Stimulated activated CD8-positive, alpha-beta memory T cell treated with anti-CD3 and anti-CD28 coated beads, Interleukin-15, amount 100 ng/mL, for 1 hour (primary cell): Measurements from ENCODE around the gene SYNJ2.

Experiments used
- DNase-seq: peaks from one replicate; pipeline ENCODE4 v3.0.0-alpha.2; 2020; ENCODE audit warnings: low read depth

SYNJ2 gene

DNA sequence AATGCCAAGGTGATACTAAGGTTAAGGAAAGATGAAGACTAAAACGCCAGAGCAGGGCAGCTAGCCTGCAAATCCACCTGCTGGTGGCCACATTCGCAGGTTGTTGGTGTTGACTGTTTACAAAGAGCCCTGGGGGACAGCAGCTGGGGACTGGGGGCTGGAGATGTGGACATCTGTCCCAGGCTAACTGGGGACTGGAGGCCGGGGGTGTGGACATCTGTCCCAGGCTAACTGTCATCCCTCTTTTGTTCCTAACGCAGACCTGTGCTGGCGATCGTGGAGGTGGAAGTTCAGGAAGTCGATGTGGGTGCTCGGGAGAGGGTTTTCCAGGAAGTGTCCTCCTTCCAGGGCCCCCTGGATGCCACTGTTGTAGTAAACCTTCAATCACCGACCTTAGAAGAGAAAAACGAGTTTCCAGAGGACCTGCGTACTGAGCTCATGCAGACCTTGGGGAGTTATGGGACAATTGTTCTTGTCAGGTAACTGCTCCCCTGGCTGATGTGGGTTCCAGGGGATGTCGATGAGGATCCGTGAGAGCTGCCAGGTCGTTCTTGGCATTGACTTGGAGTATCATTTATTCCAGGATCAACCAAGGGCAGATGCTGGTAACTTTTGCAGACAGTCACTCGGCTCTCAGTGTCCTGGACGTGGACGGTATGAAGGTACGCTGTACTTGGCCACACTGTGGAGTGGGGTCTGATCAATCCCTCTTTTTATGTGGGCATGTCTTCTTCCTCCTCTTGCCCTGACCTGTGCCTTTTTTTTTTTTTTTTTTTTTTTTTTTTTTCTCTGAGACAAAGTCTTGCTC is 99.4 kb downstream of the SYNJ2 start:
- no peak for DNase-seq

DNA sequence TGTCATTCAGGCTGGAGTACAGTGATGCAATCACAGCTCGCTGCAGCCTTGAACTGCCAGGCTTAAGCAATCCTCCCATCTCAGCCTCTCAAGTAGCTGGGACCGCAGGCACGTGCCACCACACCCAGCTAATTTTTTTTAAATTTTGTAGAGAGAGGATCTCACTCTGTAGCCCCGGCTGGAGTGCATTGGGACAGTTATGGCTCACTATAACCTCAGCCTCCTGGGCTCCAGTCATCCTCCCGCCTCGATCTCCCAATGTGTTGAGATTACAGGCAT is 99.9 kb downstream of the SYNJ2 start:
- no peak for DNase-seq

DNA sequence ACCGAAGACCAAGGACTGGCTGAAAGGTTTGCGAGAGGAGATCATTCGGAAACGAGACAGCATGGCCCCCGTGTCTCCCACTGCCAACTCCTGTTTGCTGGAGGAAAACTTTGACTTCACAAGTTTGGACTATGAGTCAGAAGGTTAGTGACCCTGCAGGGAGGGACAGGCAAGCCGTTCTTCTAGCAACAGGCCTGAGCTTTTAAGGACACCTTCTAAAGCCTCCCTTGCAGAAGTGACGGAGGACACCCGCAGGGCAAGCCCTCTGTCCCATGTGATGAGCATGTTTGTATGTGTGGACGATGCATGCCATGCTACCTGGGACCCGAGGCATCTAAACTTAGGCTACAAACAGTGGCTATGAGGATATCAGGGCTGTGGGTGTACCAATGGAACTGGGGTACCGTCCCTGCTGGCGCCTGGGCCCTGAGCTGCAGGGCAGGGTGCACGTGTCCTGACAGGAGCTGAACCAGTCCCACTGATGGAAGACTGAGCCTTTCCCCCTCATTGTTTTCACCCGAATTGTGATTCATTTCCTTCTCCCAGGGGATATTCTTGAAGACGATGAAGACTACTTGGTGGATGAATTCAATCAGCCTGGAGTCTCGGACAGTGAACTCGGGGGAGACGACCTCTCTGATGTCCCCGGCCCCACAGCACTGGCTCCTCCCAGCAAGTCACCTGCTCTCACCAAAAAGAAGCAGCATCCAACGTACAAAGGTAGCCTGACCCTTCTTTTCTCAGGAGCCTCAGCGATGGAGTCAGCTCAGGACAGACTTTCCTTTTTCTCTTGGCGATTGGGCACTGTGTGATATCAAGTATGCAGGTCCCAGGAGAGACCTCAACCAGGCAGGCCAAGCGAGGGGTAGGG is 102.0 kb downstream of the SYNJ2 start:
- DNase-seq, result no peak

DNA sequence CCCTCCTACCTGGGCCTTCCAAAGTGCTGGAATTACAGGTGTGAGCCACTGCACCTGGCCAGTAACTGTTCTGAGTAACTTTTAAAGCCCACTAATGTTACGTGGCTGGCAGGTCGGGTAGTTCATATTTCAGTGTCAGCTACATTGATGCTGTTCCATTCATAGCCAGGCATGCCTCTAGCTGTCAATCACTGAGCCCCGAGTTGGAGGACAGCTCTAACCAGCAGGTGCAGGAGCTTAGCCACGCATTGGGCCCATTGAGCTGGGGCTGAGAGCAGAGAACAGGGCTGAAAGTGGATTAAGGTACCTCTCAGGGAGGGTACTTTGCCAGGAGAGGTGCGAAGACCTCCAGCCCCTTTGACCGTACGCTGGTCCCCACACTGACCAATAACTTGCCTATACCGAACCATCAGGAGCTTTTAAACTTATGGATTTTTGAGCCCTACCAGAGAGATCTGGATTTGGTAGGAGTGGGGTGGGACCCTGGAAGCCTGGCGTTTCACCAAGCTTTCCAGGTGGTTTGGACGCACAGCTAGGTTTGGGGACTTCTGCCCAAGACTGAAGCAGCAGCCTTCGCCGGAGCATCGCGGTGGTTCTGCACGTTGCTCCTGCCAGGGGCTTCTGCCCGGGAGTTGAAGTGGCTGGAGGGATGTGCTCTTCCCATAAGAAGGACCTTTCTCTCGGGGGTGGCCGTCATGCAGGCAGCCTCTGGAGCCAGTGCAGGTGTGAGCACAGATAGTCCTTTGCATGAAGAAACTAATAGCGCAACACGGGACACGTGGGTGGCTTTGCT is 103.8 kb downstream of the SYNJ2 start:
- DNase-seq, result no peak

DNA sequence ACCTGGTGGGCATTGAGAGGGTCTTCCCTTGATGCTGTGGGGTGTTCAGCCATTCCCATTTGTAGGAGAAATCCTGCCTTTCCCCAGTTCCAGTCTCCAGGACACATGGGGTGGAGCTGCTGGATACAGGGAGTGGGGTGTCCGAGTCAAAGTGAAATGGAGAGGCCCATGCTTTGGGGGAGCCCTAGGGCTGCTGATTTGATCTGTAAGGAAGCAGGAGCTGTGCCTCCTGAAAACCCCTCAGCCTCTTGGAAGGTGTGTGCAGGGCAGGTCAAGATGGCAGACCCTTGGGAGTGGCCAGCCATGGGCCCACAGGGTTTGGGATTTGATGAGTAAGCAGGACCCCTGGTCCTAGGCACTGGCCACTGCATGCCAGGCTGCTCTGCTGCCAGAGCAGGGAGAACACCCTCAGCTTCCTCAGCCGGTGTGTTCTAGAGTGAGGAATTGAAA is 104.4 kb downstream of the SYNJ2 start:
- no peak for DNase-seq

DNA sequence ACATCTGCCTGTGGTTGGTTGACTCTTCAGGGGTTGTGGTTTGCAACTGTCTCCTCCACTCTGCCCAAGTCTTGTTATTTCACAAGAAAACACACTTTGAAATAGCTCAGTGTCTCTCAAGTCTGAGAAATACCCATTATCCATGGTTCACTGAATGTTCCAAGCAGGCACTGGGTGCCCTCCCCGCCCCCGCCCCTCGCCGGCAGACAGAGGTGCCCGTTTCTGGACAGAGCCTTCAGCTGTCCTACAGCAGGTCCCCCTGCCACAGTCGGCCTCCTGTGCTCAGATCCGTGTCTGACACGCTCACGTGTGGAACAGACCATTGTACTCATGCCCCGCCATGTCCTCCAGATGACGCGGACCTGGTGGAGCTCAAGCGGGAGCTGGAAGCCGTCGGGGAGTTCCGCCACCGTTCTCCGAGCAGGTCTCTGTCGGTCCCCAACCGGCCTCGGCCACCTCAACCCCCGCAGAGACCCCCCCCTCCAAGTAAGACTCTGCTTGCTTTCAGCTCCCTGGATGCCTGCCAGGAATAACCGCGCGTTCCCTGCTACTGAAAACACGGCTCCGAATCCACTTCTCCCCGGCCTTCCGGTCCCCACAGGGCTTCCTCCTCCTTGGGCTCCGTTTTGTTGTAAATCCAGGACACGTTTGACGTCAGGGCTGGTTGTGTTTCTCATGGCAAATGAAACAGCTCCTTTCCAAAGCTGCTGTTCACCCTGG is 105.0 kb downstream of the SYNJ2 start:
- DNase-seq, result no peak

DNA sequence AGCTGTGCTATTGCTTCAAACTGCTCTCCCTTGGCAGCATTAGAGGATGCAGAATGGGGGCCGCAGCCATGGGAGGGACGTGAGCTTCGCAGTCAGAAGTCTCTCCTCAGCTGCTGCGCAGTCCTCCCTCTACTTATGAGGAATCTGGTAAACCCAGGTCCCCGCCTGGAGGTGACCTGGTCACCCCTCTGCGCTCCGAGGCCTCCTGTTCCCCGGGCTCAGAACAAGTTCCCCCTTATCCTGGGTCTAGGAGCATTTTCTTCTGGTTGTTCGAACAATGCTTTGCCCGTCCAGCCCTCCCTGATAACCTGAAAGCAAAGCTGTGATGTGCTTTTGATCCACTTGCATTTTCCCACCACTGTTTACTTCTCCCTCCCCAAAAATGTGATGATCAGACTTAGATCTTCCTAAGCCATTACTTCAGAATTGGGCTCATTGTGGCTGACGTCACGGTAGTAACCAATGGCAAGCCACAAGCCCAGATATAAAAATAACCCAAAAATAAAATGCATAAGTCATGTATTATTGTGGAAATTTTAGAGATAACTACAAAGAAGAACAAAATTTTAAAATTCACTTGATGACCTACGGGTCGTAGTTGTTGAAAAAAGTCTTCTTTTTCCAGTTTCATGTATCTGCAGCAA is 105.7 kb downstream of the SYNJ2 start:
- no peak for DNase-seq

DNA sequence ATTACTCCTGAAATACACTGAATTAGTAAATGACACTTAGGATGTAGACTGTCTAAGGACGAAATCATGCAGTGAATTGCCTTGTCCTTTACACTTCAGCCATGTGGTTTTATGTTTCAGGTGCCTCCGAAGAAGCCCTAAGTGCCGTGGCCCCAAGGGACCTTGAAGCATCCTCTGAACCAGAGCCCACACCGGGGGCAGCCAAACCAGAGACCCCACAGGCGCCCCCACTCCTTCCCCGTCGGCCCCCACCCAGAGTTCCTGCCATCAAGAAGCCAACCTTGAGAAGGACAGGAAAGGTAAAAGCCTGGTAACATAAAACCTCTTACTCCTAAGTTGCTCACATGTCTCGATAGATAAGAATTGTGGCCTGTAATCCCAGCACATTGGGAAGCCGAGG is 111.1 kb downstream of the SYNJ2 start:
- no peak for DNase-seq

DNA sequence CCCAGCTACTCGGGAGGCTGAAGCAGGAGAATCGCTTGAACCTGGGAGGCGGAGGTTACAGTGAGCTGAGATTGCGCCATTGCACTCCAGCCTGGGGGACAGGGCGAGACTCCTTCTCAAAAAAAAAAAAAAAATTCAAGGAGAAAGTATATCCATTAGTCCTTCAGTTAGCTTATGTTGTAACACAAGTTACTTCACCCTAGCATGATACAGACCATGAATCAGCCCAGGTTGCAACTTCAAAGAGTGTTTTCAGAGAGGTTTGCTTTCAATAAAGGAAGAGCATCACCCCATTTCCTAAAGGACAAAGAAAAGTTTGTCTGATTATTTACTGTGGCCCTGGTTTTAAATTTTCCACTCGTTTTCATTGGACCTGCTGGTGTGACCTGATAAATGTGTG is 113.4 kb downstream of the SYNJ2 start:
- no peak for DNase-seq

DNA sequence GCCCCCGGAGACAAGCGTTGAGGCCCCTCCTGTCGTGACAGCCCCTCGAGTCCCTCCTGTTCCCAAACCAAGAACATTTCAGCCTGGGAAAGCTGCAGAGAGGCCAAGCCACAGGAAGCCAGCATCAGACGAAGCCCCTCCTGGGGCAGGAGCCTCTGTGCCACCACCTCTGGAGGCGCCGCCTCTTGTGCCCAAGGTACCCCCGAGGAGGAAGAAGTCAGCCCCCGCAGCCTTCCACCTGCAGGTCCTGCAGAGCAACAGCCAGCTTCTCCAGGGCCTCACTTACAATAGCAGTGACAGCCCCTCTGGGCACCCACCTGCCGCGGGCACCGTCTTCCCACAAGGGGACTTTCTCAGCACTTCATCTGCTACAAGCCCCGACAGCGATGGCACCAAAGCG is 114.0 kb downstream of the SYNJ2 start:
- DNase-seq, result no peak

DNA sequence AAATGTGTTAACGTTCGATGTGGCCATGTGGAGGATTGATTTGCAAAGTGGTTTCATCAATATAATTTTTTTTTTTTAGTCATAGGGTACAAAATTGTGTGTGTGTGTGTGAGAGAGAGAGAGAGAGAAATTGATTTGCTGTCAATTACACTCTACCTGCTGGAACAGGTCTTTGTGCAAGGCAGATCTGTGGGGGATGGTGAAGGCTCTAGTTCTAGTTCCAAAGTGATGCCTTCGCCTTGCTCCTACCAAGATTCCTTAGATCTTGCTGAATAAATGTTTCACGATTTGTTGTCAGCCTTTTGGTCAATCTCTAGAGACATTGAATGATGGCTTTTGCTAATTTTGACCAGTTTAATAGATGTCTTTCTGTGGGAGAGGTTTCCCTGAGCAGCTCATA is 121.6 kb downstream of the SYNJ2 start:
- DNase-seq, result no peak

DNA sequence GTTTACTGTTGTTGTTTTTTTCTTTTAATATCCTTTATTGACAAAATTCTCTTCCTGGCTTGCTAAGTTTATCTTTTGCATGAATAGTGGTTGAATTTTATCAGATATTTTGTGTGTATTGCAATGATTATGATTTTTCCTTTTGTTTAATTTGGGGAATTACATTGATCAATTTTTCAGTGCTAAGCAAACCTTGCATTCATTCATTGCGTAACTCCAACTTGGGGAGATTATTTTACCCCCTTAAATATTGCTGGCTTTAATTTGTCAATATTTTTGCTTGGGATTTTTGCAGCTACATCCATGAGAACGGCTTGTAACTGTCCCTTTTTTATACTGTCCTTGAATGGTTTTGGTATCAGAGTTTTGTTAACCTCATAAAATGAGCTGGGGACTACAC is 123.0 kb downstream of the SYNJ2 start:
- no peak for DNase-seq

DNA sequence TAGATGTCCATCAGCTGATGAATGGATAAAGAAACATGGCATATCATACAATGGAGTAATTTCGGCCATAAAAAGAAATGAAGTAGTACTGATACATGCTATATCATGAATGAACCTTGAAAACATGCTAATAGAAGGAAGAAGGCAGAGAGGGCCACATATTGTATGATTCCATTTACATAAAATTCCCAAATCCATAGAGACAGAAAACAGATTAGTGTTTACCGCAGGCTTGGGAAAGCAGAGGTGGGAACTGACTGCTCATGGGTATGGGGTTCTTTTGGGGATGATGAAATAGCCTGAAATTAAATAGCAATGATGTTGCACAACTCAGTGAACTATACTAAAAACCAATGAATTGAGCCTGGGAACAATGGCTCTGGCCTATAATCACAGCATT is 128.1 kb downstream of the SYNJ2 start:
- DNase-seq, result no peak

DNA sequence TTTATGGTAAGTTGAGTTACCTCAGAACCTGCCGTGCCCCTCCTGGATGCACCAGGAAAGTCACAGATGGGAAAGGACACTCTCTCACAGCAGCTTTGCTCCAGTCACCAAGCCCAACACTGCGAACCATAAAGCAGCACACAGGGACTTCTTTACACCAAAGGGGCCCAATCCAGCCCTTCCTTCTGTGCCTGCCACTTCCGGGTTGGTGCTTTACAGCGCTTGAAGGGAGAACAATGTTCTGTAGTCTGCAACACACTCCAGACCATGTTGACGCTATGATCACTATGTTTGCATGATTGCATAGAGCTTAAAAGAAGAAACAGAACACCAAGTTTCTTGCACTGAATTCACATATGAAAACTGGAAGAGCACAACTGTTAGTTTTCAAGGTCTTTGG is 129.3 kb downstream of the SYNJ2 start:
- no peak for DNase-seq

DNA sequence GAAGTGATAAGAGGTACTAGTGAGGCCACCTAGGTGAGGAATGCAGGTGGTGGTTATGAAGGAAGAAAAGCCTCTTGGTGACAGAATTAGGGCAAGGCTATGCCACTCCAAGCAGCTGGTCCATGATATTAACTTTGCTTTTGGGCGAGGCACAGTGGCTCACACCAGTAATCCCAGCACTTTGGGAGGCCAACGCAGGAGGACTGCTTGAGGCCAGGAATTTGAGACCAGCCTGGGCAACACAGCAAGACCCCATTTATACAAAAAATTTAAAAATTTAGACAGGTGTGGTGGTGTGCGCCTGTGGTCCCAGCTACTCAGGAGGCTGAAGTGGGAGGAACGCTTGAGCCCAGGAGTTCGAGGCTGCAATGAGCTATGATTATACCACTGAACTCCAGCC is 130.3 kb downstream of the SYNJ2 start:
- no peak for DNase-seq

DNA sequence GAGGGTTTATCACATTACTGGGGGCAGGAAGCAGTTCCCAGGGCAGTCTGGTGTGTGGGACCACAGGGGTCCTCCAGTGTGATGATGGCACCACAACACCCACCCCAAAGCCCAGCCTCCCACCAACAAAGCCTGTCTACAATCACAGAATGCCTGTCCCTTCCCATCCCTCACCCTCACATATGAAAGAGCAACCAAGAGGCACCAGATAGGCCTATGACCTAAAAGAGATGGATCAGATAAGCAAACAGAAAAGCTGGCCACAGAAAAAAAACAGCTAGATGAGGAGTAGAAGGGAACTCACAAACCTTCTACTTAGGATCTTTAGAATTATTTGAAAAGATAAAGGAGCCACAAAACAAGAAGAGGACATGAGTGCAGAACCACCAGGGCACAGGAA is 132.1 kb downstream of the SYNJ2 start:
- DNase-seq, result no peak

DNA sequence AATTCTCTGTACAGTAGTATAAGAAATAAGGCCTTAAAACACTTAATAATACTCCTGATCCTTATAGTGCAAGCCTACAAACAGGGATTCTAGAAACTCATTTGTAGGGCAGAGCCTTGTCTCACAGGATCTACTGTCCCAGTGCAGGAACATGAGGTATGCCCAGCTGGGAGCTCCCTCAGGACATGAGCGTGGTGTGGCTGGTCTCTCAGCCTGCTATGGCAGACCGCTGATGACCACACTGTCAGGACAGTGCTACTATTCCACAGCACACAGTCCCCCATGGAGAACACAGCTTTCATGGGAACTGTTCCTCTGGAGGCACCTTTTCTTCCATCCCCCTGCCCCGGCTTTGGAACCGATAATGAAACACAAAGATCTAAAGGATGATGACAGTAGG is 133.4 kb downstream of the SYNJ2 start:
- no peak for DNase-seq

DNA sequence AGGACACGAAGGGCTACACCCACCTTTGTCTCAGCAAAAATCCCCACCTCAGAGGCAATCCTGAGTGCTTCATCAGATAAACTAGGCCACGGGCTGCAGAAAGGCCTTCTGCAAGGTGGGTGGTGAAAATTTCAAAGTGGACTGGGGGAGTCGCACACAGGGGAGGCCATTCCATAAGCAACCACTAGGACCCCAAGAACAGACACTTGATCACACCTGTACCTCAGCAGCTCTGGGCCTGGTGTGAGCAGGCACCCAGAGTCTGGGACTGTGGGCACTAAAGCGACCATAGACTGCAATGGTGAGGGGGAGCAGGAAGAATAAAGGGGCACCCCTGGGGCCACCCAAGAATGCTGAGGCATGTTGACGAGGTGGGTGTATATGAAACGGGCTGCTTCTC is 133.8 kb downstream of the SYNJ2 start:
- no peak for DNase-seq

DNA sequence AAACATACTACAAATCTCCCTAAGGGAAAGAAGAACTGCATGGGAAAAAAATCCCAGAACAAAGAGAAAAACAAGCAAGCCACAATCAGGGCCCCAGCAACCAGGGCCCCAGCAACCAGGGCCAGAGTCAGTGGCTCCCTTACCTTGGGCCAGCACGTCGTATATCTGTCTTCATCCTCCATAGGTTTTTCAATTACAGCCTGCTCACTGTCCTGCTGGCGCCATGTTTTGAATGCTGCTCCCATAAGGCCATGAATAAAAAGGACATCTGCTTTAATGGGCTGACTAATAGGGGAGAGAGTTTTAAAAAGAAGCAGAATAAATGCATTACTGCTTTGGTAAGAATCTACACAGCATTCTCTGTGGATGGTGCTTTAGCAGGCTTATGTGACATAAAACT is 137.2 kb downstream of the SYNJ2 start:
- DNase-seq, result no peak

DNA sequence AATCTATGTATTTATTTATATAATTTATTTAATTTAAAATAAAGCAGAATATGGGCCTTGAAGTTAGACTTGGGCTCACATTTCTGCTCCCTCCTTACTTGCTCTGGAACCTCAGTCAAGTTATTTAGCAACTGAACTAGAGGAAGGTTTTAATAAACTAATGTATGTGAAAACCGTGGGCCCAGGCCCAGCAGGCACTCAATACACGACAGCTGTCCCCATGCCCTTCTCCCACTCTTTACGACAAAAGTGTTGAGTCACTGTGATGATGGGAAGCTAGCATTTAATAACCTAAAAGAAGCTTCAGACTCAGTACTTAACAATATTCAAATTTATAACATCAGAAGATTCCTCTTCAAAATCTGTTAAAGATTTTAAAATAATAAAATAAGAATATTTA is 139.7 kb downstream of the SYNJ2 start:
- no peak for DNase-seq

DNA sequence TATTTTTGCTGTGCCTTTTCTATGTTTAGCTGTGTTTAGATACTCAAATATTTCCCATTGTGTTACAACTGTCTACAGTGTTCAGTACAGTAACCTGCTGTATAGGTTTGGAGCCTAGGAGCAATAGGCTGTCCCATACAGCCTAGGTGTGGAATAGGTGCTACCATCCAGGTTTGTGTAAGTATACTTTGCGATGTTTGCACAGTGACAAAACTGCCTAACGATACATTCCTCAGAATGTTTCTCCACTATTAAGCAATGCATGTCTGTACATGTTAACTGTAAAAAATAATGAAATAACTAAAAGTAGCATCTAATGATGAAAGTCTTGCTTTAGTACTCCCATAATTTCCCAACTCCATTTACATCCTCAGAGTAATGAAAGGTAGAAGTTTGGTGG is 140.4 kb downstream of the SYNJ2 start:
- no peak for DNase-seq

DNA sequence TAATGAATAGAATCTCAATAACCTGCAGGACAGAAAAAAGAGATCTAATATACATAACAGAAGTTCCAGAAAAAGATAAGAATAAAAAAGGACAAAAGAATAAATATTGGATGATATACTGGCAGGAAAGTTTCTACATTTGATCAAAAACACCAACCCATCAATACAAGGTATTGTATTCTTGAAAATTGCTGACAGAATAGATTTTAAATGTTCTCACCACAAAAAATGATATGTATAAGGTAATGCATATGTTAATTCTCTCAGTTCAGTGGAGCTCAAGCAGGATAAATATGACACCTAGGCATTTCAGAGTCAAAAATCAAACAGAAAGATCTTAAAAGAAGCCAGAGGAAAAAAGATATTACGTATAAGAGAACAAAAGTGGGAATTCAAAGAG is 142.6 kb downstream of the SYNJ2 start:
- no peak for DNase-seq
